ENCODE measurements around the gene NEGR1.

GRCh38 chr1:72122099-72122880, 160.0 kb downstream of the NEGR1 start:
- TF ChIP-seq POLR2A (IDR thresholded peaks at IDR 0.05) (no peak), EP300 (IDR thresholded peaks at IDR 0.05; ENCODE audit: low read depth) (no peak), CTCF (IDR thresholded peaks at IDR 0.05) (no peak), POLR2AphosphoS5 (IDR thresholded peaks at IDR 0.05) (peak; percentile 5 to 50 (median 14))

Measured in transverse colon (tissue), 4 donors.